Type B pancreatic cell (in vitro differentiated cells): ENCODE results near the gene ARHGEF16. TPM values are rescaled to one million over a fixed set of nuclear protein-coding genes. Genes with fewer than 3 reads are reported as not detected.

Source experiments
- DNase-seq: peaks from one replicate; pipeline ENCODE4 v3.0.0; 2021; ENCODE audit warnings: mixed read lengths; ENCODE audit not compliant: unreplicated experiment; ENCODE audit errors: extremely low spot score
- H3K27ac Mint-ChIP-seq: 2 replicates; pipeline ENCODE4 v1.8.0; 2021; ENCODE audit warnings: mild to moderate bottlenecking, mixed read lengths
- H3K27me3 Mint-ChIP-seq: 2 replicates; pipeline ENCODE4 v1.8.0; 2021; ENCODE audit warnings: mixed read lengths
- H3K36me3 Mint-ChIP-seq: 2 replicates; pipeline ENCODE4 v1.8.0; 2021; ENCODE audit warnings: mixed read lengths
- H3K4me1 Mint-ChIP-seq: one replicate; pipeline ENCODE4 v1.8.0; 2021; ENCODE audit warnings: mixed read lengths; ENCODE audit not compliant: unreplicated experiment
- H3K4me3 Mint-ChIP-seq: 2 replicates; pipeline ENCODE4 v1.8.0; 2021; ENCODE audit warnings: mild to moderate bottlenecking, mixed read lengths
- H3K9me3 Mint-ChIP-seq: 2 replicates; pipeline ENCODE4 v1.8.0; 2021; ENCODE audit warnings: mixed read lengths
- CTCF ChIP-seq: fragments of 200-600 bp; sonication (generic); conservative IDR thresholded peaks from 2 replicates; pipeline ENCODE4 v1.5.0; 2021; ENCODE audit warnings: antibody characterized with exemption, mild to moderate bottlenecking
- total RNA-seq: library from RNA; stranded (reverse); gene quantifications from 2 replicates; pipeline ENCODE4 v1.2.1, GENCODE V29; 2021; ENCODE audit warnings: low replicate concordance

ARHGEF16 gene
- total RNA-seq, 1 donor from 2014 or later, result 16.1 TPM

- Mint-ChIP-seq H3K9me3 (no peaks in the 10 kb centered on the region), H3K4me3 (no peak overlapping the region), H3K4me1 (peaks cover 33% of the 10 kb centered on the region), H3K27ac (no peak overlapping the region), H3K36me3 (no peaks in the 10 kb centered on the region), H3K27me3 (no peaks in the 10 kb centered on the region)
- no peak for DNase-seq
- TF ChIP-seq CTCF, result no peak
These were observed 6.9 kb downstream of the ARHGEF16 start for GRCh38 chr1:3461238-3461933.

DNA sequence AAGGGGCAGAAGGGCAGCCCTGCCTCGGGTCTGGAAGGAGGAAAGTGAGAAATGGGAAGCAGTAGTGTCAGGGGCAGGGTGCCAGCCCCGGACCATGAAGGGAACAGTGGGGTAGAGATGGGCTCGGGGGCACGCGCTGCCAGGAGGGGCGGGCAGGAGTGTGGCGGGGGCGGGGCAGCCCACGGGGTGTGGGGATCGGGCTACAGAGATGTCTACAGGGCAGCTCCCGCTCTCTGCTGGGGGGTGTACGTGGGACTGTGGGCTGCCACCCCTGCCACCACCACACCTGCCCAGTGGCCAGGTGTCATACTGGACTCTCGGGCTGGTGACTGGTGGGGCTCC is 7.4 kb downstream of the ARHGEF16 start:
- H3K27me3 Mint-ChIP-seq, result no peaks in the 10 kb centered on the region
- no peak overlapping the region for H3K27ac Mint-ChIP-seq
- no peak for TF ChIP-seq CTCF
- no peak for DNase-seq
- peaks cover 32% of the 10 kb centered on the region for H3K4me1 Mint-ChIP-seq
- H3K4me3 Mint-ChIP-seq, result no peak overlapping the region
- H3K36me3 Mint-ChIP-seq, result no peaks in the 10 kb centered on the region
- H3K9me3 Mint-ChIP-seq, result no peaks in the 10 kb centered on the region

DNA sequence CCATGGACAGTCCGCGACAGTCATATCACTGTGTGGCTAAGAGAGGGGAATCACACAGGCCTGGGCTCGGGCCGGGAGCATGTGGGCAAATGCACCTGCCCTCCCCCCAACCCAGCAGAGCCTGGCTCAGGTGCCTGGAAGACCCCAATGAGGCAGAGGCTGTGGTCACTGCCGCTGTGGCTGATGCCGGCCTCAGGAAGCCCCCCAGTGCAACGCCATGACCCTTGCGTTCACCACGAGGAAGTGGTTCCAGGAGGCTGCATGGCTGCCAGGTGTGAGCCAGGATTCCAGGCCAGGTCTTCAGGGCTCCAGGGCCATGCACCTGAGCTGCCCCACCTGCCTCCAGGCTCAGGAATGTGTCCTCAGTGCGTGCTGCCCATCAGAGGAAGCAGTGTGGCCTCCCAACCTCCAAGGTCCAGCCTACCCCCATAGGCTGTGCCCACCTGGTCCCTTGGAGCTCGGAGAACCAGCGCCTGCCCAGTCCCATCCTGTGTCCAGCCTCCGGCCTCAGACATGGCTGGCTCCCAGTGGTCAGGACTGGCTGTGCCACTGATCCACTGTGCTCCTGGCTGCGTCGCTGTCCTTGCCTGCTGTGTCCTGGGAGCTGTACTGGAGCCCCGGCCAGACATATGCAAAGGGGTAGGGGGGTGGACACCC is 8.0 kb downstream of the ARHGEF16 start:
- H3K4me1 Mint-ChIP-seq, result peaks cover 26% of the 10 kb centered on the region
- no peak overlapping the region for H3K27ac Mint-ChIP-seq
- no peak overlapping the region for H3K4me3 Mint-ChIP-seq

DNA sequence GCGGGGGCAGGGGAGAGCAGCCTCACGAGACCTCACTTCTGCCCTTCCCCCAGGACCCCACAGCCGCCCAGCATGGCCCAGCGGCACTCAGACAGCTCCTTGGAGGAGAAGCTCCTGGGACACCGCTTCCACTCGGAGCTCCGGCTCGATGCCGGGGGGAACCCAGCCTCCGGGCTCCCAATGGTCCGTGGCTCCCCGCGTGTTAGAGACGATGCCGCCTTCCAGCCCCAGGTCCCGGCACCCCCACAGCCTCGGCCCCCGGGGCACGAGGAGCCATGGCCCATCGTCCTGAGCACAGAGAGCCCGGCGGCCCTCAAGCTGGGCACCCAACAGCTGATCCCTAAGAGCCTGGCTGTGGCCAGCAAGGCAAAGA is 8.5 kb downstream of the ARHGEF16 start:
- H3K4me3 Mint-ChIP-seq, result no peak overlapping the region
- no peak for TF ChIP-seq CTCF
- H3K4me1 Mint-ChIP-seq, result peaks cover 24% of the 10 kb centered on the region
- no peak for DNase-seq
- H3K27me3 Mint-ChIP-seq, result no peaks in the 10 kb centered on the region
- no peaks in the 10 kb centered on the region for H3K36me3 Mint-ChIP-seq
- H3K27ac Mint-ChIP-seq, result no peak overlapping the region
- no peaks in the 10 kb centered on the region for H3K9me3 Mint-ChIP-seq

More for the DNA sequence above, 8.0 kb downstream of the ARHGEF16 start:
- Mint-ChIP-seq H3K27me3 (no peaks in the 10 kb centered on the region), H3K9me3 (no peaks in the 10 kb centered on the region), H3K36me3 (no peaks in the 10 kb centered on the region)
- no peak for DNase-seq
- TF ChIP-seq CTCF, result no peak

- Mint-ChIP-seq H3K9me3 (no peaks in the 10 kb centered on the region), H3K36me3 (no peaks in the 10 kb centered on the region), H3K4me1 (peaks cover 20% of the 10 kb centered on the region), H3K4me3 (no peak overlapping the region), H3K27me3 (no peaks in the 10 kb centered on the region), H3K27ac (no peak overlapping the region)
- no peak for DNase-seq
- TF ChIP-seq CTCF, result no peak
These were observed 9.0 kb downstream of the ARHGEF16 start for GRCh38 chr1:3463408-3463863.
